ENCODE results near the gene USP33. TPM values are rescaled to one million over a fixed set of nuclear protein-coding genes. Genes with fewer than 3 reads are reported as not detected.

The USP33 gene
- total and polyA plus RNA-seq, 9 of the 15 experiments (the other 6 are each of a cell fraction or from before 2014, with no cell fraction given), result 22.4 to 83.5 (median 44.7) TPM

- TF ChIP-seq NR4A1 (CRISPR knock-in tag; IDR thresholded peaks at IDR 0.05) (no peak), NR4A1 (tag; IDR thresholded peaks at IDR 0.05) (no peak), E2F4 (CRISPR knock-in tag; IDR thresholded peaks at IDR 0.05; ENCODE audit: low read depth) (no peak), KLF1 (tag; IDR thresholded peaks at IDR 0.05) (no peak), ZNF449 (CRISPR knock-in tag; IDR thresholded peaks at IDR 0.05) (no peak), ZBTB33 (CRISPR knock-in tag; IDR thresholded peaks at IDR 0.05) (peak; percentile 63; the same call in 1 of the 2 replicates), IRF1 (CRISPR knock-in tag; IDR thresholded peaks at IDR 0.05; ENCODE audit: borderline replicate concordance) (no peak), XRCC3 (IDR thresholded peaks at IDR 0.05) (no peak), FIP1L1 (IDR thresholded peaks at IDR 0.05; ENCODE audit: low read depth, low read length, poor library complexity, severe bottlenecking) (no peak), ZFP36 (IDR thresholded peaks at IDR 0.05; ENCODE audit: low read depth, low read length, partially characterized antibody) (no peak), TCF3 (CRISPR knock-in tag; IDR thresholded peaks at IDR 0.05) (no peak), ZNF583 (CRISPR knock-in tag; IDR thresholded peaks at IDR 0.05) (no peak), RAD21 (CRISPR knock-in tag; conservative IDR thresholded peaks at IDR 0.05 in 1 of 2, IDR thresholded peaks at IDR 0.05 in 1 of 2) (0 out of 4 replicates have a peak, but pooled peaks of 1 of the 2 experiments have one; percentile 39), GATA2 (CRISPR knock-in tag; IDR thresholded peaks at IDR 0.05) (no peak), CREB5 (CRISPR knock-in tag; IDR thresholded peaks at IDR 0.05) (no peak), CTBP1 (IDR thresholded peaks at IDR 0.05; ENCODE audit: borderline replicate concordance) (no peak), CTCF (IDR thresholded peaks at IDR 0.05 in 2 of 3, conservative IDR thresholded peaks at IDR 0.05 in 1 of 3; ENCODE audit: insufficient read depth in 2 of 3, low read depth in 1 of 3, low read length in 3 of 3) (peak in 1 of 3 experiments; percentile 23; a peak in 2 of 6 replicates)
Measured at GRCh38 chr1:77796695-77797405, 37.2 kb upstream of the USP33 start (continued).
